B cell (primary cell): Measurements from ENCODE around the gene ADAMTS12.

ENCODE experiments used
- EZH2 ChIP-seq: IDR thresholded peaks from 2 replicates; pipeline ENCODE4 v1.6.1; 2012; ENCODE audit warnings: borderline replicate concordance, low read depth, mild to moderate bottlenecking, moderate library complexity, low read length; ENCODE audit not compliant: insufficient read depth, poor library complexity, severe bottlenecking
- TF ChIP-seq, protein P1 (sequence below): fragments of 200-600 bp; IDR thresholded peaks from one replicate; pipeline ENCODE4 v1.8.0; 2022; ENCODE audit warnings: antibody characterized with exemption, mild to moderate bottlenecking

DNA sequence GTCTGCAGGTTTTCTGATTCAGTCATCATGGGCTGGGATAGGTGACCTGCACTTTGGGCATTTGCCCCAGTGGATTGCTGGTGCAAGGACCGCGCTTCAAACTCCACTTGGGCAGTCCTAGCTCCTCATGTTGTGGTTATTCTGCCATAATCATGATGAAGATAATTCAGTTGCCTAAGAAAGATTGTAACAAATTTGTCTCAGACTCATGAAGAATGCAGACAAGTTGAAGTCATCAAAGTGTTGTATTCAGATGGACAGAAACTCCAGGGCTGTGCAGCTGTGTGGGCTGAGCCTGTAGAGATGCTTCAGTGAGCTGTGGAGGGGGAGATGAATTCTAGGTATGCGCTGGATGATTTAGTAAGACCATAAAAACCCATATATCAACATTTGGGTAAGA, 412.5 kb downstream of the ADAMTS12 start:
- TF ChIP-seq, protein P1, sequence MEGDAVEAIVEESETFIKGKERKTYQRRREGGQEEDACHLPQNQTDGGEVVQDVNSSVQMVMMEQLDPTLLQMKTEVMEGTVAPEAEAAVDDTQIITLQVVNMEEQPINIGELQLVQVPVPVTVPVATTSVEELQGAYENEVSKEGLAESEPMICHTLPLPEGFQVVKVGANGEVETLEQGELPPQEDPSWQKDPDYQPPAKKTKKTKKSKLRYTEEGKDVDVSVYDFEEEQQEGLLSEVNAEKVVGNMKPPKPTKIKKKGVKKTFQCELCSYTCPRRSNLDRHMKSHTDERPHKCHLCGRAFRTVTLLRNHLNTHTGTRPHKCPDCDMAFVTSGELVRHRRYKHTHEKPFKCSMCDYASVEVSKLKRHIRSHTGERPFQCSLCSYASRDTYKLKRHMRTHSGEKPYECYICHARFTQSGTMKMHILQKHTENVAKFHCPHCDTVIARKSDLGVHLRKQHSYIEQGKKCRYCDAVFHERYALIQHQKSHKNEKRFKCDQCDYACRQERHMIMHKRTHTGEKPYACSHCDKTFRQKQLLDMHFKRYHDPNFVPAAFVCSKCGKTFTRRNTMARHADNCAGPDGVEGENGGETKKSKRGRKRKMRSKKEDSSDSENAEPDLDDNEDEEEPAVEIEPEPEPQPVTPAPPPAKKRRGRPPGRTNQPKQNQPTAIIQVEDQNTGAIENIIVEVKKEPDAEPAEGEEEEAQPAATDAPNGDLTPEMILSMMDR = no peak
- TF ChIP-seq EZH2 = no peak
